ENCODE data around the gene ATG14. TPM values are rescaled to one million over a fixed set of nuclear protein-coding genes. Genes with fewer than 3 reads are reported as not detected.
"Not testable (repeated sequence)": the region's sequence is repeated elsewhere in the genome, so short reads cannot be mapped to it uniquely, and the experiment has no call there.

ATG14 gene
- 10 to 100 TPM; 17.9 to 24.8 (median 20.5) TPM for polyA plus RNA-seq (ENCODE audit: insufficient read length in 4 of 4)

- peak; percentile 69 to 85 (median 76) for DNase-seq (ENCODE audit: low read depth in 4 of 4, low spot score in 2 of 4)
Observed at GRCh38 chr14:55411426-55412389, at the start of gene ATG14. TSS of gene ATG14 (minus strand) at chr14:55411830. CDS start at chr14:55411822, 8 bp downstream.

- DNase-seq (ENCODE audit: low read depth in 4 of 4, low spot score in 2 of 4) = no peak
Observed at GRCh38 chr14:55458800-55459515, 47.3 kb upstream of the ATG14 start.

DNA sequence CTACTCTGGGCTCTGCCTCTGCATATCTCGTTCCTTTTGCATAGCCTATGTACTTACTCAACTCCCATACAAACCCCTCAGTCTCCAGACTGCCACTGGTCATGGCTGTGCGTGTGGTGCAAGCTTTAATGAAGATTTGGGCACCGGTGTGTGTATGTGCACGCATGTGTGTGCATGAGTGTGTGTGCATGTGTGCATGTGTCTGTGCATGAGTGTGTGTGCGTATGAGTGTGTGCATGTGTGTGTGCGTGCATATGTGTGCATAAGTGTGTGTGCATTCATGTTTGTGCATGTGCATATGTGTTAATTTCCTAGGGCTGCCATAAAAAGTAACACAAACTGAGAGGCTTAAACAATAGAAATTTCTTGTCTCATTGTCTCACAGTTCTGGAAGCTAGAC is 45.9 kb upstream of the ATG14 start:
- DNase-seq (ENCODE audit: low read depth in 4 of 4, low spot score in 2 of 4) = no peak

DNA sequence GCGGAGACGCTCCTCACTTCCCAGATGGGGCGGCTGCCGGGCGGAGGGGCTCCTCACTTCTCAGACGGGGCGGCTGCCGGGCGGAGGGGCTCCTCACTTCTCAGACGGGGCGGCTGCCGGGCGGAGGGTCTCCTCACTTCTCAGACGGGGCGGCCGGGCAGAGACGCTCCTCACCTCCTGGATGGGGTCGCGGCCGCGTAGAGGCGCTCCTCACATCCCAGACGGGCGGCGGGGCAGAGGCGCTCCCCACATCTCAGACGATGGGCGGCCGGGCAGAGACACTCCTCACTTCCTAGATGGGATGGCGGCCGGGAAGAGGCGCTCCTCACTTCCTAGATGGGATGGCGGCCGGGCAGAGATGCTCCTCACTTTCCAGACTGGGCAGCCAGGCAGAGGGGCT is 44.8 kb upstream of the ATG14 start:
- not testable (repeated sequence) for DNase-seq (ENCODE audit: low read depth in 4 of 4, low spot score in 2 of 4)

GRCh38 chr14:55454264-55455002 is 42.8 kb upstream of the ATG14 start:
- no peak for DNase-seq (ENCODE audit: low read depth in 4 of 4, low spot score in 2 of 4)

DNA sequence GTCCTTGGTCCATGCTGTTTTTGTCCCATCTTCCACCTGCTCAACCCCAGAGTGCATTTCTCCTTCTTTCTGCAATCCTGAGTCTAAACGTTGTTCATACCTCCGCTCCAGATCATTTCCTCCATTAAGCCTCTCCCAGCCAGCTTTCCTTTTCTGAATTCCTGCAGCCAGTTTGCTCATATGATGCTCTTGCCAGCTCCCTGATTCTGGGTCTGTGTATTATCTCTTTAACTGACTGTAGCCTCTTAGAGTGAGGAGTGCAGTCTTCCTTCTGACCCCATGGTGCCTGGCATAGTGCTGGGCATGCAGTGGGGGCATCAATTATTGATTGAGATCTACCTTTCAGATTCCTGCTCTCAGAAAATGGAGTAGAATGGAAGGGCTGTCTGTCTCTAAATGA is 40.3 kb upstream of the ATG14 start:
- no peak for DNase-seq (ENCODE audit: low read depth in 4 of 4, low spot score in 2 of 4)

GRCh38 chr14:55451398-55451797 is 39.8 kb upstream of the ATG14 start:
- no peak for DNase-seq (ENCODE audit: low read depth in 4 of 4, low spot score in 2 of 4)

DNA sequence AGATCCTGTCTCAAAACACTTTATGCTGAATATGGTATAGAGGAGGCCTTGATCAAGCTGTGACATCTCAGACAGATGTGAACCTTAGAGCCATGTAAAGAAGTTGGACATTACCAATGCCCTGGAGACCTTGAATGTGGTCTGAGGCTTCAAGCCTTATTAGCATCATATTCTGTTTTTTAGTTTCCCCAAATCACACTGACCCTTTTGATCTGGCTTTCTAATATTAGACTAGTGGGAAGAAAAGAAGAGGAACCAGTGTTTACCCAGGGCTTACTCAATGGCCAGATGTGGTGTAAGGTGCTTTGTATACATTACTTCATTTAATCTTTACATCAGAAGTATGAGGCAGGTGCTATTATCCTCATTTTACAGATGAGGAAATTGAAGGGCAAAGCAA is 39.4 kb upstream of the ATG14 start:
- no peak for DNase-seq (ENCODE audit: low read depth in 4 of 4, low spot score in 2 of 4)

GRCh38 chr14:55450539-55450938 is 38.9 kb upstream of the ATG14 start:
- no peak for DNase-seq (ENCODE audit: low read depth in 4 of 4, low spot score in 2 of 4)

DNA sequence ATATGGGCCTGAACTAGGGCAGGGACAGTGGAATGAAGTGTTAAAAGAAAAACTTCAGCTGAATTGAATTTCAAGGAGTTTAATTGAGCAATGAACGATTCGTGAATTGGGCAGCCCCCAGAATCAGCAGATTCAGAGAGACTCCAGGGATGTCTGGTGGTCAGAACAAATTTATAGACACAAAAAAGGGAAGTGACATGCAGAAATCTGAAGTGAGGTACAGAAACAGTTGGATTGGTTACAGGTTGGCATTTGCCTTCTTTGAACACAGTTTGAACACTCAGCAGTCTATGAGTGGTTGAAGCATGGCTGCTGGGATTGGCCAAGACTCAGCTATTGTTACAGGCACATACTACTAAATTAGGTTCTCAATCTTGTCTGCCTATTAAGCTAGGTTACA is 38.5 kb upstream of the ATG14 start:
- no peak for DNase-seq (ENCODE audit: low read depth in 4 of 4, low spot score in 2 of 4)

GRCh38 chr14:55449116-55449515 is 37.5 kb upstream of the ATG14 start:
- no peak for DNase-seq (ENCODE audit: low read depth in 4 of 4, low spot score in 2 of 4)

DNA sequence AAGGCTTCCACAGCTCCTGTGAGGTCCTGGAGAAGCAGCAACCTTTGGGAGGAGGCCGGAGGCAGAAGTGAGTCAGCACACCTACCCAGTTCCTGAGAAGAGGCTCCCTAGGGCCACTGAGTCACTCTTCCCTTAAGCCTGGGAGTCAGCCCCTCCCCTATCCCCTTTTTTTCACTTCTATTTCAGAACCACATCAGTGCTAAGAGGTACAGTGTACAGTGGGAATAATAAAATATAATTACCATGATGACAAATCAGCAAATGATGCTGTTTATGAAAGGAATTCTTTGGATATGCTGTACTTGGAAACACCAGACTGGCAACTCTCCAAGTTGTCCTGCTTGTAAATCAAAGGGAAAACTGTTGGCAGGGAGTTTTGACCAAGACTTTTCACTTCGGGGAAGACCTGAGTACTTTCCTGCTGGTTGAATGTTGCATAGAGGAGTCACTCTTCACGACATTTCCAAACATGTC is 36.5 kb upstream of the ATG14 start:
- DNase-seq (ENCODE audit: low read depth in 4 of 4, low spot score in 2 of 4) = no peak

DNA sequence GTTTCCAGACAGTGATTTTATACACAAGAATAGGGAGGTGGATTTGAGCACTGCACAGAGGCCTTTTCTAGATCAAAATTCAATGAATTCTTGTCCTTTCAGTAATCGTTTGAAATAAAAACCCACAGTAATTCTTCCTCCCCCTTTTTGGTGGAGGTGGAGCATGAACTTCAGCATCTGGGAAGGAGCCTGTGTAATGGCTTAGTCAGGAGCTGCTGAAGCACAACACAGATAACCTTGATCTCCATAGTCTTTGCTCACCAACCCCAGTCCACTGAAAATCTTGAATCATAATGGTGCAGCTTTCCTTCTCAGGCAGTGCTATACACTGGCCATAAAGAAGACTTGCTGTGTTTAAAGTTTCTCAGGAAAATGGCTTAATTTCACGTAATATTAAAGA is 35.2 kb upstream of the ATG14 start:
- DNase-seq (ENCODE audit: low read depth in 4 of 4, low spot score in 2 of 4) = no peak

GRCh38 chr14:55446127-55446736 is 34.6 kb upstream of the ATG14 start:
- peak in 2 of 4 donors; percentile 47 to 73 for DNase-seq (ENCODE audit: low read depth in 4 of 4, low spot score in 2 of 4)

DNA sequence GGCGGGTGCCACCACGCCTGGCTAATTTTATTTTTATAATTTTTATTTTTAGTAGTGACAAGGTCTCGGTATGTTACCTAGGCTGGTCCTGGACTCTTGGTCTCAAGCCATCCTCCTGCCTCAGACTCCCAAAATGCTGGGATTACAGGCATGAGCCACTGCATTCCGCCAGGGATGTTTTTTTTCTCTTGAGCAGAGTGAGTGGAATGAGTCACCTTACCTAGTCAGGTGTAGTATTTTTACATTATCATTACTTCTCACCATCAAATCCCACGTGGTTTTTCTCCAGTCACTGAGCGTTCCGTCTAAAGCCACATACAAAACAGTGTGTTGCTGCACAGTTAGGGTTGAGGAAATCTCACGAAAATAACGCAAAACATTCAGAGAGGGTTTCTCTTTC is 29.7 kb upstream of the ATG14 start:
- DNase-seq (ENCODE audit: low read depth in 4 of 4, low spot score in 2 of 4) = no peak

DNA sequence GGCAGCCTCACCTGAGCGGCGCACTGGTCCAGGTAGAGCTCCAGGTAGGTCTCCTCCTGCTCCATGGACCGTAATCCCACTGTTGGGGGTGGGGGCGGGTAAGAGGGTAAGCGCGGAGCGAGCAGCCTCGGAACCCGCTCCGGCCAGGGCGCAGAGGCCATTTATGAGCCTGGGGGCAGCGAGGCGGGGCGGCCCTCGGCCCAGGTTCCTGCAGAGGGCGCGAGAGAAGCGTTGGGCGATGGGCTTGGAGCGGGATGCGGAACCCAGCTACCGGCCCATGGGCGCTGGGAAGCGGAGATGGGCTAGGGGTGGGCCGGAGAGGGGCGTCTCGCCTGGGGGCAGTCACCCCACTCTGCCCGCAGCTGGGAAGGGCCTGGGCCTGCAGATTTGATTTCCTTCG is 28.8 kb upstream of the ATG14 start, which contains the start of gene TBPL2:
TSS of gene TBPL2 (minus strand) at position 232 of the 400 bp plus-strand sequence. CDS start at position 65, 167 bp downstream.
- DNase-seq (ENCODE audit: low read depth in 4 of 4, low spot score in 2 of 4) = no peak

DNA sequence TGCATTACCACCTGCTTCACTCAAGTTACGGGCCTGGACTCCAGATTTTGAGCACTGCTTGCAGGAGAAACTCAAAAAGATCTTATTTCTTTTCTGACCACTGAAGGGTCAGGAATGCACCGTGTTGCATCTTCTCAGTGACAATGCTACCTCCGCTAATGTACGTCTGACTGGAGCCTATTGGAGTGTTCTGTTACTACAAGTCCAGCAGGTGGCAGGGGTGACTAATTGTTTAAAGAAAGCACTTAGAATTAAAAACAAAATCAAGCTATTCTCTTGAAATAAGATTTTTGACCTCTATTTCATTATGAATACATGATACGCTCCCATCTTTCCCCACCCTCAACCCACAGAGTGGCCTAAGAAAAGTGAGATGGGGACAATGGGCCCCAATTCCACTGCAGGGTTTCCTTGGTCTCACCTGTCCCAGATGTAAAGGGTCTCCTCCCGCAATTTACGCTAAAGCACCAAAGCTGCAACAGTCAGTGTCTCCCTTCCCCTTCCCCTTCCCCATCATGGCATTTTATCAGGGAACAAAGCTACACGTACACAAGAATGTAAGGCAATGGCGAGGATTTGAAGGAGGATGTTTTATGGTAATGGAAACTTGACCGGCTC is 26.5 kb upstream of the ATG14 start:
- no peak for DNase-seq (ENCODE audit: low read depth in 4 of 4, low spot score in 2 of 4)

GRCh38 chr14:55436931-55437330 is 25.3 kb upstream of the ATG14 start:
- no peak for DNase-seq (ENCODE audit: low read depth in 4 of 4, low spot score in 2 of 4)

DNA sequence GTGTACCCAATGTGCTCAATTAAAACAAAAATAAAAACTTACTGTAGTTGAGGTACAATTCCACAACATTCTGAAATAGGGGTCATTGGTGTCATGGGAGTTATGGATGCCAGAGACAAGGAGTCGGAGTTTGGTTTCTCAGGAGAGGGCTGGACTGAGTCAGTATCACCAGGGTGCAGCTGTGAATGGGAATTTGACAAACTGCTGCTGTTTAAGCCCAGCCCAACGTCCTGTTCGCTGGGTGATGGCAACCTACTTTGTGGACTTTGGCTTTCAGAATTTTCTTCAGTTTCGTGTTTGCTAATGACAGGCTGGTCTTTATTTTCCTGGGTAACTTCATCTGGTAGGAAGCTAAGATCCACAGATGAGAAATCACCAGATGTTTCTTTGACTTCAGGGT is 24.9 kb upstream of the ATG14 start:
- DNase-seq (ENCODE audit: low read depth in 4 of 4, low spot score in 2 of 4) = no peak

- no peak for DNase-seq (ENCODE audit: low read depth in 4 of 4, low spot score in 2 of 4)
Observed at GRCh38 chr14:55434805-55435174, 23.2 kb upstream of the ATG14 start.

Data from left renal cortex interstitium (tissue), 4 donors.